GM19043 (cell line): ENCODE results near the gene SCAF8.
"Not testable (repeated sequence)": the region's sequence is repeated elsewhere in the genome, so short reads cannot be mapped to it uniquely, and the experiment has no call there.

ENCODE experiments used
- ATAC-seq: cut with Tn5 transposase; IDR thresholded peaks from one replicate; pipeline ENCODE4 v1.9.1; 2021; ENCODE audit warnings: low read depth; ENCODE audit not compliant: unreplicated experiment

SCAF8 gene

DNA sequence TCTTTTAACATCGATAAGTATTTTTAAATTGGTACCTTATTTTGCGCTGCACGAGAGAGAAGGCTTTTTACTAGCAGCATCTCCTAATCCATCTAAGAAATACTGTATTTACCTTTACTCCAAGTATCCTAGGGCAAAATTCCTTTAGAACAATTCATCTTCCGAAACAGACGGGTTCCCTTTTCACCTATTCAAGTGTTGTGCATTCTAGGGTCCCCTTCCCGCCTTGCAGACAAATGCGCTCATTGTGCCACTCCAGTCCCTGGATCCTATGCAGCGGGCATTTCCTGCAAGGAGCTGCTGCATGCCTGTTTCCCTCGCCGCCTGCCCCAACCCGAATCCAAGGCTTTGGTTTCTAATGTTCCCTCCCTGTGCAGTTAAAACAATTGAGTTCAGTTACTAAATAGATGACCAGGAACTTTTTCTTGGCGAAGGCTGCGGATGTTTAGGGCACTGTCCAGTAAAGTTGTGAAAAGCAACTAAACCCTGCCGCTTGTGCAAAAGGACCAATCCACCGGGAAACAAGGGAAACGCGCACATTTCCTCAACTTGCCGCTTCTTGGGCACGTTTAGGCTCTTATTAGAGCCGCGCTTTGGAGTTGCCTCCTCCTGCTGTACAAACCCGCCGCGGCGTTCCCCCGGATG, 556 bp upstream of the SCAF8 start:
- no peak for ATAC-seq

DNA sequence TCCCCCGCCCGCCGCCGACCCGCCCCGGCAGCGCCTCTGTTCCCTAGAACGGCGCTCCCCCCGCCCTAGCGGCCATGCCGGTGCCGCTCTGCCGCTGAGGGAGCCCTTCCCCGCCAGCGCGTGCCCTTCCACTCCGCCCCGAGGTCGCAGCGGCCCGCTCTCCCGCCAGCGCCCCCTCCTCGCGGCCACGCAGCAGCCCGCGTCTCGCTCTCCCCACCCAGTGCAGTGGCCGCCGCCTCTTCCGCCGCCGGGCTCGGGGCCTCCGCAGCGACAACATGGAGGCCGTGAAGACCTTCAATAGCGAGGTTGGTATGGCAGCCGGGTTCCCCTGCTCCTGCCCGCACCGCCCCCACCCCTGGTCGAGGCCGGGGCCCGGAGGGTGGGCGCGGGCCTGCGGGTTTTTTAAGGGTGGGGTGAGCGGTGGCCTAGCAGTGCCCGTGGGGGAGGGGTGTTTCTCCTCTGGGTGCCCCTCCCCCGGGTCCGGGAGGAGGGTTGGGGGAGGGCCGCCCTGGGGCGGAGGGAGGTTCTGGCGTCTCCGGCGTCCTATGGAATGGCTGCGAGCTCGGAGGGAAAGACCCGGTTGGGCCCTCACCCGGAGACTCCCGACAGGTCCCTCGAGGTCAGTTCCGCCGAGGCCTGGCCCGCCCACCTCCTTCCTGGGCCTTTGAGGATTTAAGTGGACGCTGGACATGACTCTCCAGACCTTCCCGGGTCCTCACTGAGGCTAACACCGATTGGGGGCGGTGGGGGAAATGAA, 588 bp downstream of the SCAF8 start:
- ATAC-seq, result peak; percentile 62

DNA sequence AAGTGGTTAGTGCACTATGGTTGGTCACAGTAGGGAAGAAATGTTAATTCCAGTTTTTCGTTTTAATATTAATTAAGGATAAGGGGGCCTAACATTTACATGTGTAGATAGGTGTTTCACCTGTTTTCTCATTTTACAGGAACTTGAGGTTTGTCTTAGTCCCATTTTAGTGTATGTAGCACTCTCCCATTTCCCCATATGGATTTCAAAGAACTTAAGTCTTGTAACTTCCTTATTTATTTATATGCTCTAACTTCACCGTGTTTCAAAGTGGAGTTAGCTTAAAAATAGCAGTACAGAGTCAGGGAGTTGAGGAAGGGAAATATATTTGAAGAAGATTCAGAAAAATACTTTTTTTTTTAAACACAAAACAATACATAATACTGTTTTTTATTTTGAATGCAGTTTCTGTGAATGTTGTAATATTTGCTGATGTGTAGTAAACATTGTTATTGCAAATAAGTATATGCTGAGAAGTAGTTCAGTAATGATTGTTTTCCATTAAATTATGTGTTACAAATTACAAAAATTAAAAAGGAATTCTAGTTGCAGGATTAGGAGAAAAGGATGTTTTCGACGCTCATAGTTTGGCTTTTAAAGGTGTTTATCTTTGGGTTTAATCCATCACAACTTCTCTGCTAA, 3.5 kb downstream of the SCAF8 start:
- ATAC-seq, result no peak

DNA sequence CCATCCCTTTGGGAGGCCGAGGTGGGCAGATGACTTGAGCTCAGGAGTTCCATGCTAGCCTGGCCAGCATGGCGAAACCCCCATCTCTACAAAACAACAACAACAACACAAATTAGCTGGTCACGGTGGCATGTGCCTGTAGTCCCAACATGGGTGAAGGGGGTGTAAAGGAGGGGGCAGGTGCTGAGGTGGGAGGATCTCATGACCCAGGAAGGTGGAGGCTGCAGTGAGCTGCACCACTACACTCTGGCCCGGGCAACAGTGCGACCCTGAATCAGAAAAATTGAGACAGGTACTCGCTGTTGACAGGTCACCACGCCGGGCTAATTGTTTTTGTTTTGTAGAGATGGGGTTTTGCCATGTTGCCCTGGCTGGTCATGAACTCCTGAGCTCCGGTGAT, 4.2 kb downstream of the SCAF8 start:
- no peak for ATAC-seq

DNA sequence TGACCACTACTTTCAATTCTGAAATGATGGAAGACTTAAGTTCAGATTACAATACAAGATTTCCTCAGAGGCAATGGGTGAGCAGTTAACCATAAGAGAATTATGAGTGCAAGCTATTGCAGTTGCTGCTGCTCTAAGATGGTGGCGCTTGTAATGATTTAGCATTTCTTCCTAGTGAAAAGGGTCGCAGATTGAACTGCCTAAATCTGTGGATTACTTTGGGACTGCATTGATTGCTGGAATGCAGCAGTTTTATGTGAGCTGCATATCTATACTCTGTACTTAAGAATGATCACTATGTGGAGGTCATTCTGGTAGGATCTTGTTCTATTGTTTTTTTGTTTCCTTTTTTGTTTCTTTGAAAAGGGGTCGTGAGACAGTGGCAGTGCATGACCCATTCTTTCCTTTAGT, 5.3 kb downstream of the SCAF8 start:
- ATAC-seq, result no peak

DNA sequence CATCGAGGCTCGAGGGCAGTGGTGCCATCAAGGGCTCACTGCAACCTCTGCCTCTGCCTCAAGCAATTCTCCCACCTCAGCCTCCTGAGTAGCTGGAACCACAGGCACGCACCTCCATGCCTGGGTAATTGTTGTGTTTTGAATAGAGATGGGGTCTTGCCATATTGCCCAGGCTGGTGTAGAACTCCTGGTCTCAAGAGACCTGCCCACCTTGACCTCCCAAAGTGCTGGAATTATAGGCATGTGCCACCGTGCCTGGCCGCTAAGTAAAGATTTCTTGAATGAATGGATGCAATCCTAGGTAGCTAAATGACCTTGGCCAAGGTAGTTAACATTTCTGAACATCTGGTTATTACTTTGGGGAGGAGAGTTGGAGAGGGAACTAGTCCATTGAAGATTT, 7.4 kb downstream of the SCAF8 start:
- ATAC-seq, result no peak

DNA sequence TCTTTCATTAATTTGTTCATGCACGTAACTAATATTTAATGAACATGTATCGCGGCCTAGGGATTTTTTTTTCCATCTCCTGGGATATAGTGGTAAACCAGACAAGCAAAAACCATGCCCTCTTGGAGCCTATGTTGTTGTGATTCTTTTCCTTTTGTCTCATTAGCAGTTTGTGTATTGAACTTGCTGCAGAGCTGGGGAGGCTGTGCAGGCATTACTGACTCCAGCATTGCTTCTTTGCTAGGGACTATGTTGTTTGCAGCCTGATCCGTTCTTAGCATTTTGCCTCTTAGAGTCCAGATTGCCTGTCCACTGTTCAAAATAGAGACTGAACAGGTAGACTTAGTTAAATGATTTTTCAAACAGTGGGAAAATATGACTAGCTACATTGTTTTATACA, 9.7 kb downstream of the SCAF8 start:
- no peak for ATAC-seq

DNA sequence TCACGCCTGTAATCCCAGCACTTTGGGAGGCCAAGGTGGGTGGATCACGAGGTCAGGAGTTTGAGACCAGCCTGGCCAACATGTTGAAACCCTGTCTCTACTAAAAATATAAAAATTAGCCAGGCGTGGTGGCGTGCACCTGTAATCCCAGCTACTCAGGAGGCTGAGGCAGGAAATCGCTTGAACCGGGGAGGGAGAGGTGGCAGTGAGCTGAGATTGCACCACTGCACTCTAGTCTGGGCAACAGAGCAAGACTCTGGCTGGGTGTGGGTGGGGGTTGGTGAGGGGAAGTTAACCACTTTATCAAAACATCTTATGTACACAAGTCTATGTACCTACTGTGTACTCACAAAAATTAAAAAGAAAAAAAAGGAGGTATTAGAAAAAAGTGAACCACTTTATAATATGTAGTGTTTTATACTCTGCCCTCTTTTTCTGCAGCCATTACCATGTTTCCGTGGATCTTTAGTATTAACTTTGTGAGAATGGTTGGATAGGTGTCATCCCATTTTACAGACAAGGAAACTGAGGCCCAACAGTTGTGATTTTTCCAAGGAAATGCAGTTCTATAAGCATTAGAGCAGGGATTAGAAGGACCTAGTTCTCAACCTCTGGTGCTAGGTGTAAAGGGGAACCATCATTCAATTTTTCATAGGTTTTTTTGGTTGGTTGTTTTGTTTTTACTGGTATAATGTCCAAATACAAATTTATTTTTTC, 11.0 kb downstream of the SCAF8 start:
- ATAC-seq, result not testable (repeated sequence)

DNA sequence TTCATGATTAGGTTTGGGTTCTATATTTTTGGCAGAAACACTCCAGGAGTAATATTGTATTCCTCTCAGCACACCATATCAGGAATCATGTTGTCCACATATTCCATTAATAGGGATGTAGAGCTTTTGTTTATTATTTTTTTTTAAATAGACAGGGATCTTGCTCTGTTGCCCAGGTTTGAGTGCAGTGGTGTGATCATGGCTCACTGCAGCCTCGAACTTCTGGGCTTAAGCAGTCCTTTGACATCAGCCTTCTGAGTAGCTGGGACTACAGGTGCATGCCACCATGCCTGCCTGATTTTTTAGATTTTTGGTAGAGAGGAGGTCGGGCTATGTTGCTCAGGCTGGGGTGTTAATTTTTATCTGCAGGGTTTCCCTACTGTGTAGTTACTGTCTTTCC, 12.0 kb downstream of the SCAF8 start:
- ATAC-seq, result no peak

DNA sequence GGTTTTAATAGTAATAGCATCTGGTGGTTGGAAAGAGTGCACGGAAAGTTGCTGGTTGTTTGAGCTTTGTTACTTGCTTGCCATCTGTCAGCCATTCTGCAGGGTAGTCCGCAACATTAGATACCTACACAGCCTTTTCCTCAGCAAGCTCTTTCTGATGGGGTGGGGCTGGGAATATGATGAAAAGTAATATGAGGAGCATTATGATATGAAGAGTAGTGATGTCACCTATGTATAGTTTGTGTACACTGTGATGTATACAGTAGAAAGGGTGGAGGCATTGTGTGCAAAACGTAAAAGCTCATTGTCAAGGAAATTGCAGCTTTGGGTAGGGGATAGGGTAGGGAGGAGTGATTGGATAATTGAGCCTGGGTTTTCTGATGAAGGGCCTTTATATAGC, 16.1 kb downstream of the SCAF8 start:
- ATAC-seq, result no peak

DNA sequence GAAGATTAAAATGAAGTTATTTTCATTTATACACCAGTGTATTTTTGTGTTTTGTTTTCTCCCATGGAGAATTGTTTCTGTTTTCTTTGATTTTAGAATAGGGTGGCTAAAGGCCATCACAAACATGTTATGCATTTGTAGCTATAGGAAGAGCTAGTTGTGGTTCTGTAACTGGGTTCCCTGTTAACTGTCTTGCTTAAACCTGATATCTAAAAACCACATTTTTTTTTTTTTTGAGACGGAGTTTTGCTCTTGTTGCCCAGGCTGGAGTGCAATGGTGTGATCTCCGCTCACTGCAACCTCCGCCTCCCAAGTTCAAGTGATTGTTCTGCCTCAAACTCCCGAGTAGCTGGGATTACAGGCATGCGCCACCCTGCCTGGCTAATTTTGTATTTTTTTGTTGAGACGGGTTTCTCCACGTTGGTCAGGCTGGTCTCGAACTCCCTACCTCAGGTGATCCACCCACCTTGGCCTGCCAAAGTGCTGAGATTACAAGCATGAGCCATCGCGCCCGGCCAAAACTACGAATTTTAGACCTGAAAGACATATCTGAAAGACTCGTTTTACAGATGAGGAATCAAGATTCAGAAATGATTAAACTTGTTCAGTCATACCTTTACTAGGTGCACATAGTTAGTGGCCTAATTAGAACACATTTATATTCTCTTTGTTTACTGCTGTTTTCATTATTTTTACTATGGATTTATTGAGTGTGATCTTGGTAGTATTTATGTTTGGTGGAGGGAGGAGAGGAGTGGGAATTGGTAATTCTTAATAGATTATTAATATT, 18.0 kb downstream of the SCAF8 start:
- ATAC-seq, result no peak

DNA sequence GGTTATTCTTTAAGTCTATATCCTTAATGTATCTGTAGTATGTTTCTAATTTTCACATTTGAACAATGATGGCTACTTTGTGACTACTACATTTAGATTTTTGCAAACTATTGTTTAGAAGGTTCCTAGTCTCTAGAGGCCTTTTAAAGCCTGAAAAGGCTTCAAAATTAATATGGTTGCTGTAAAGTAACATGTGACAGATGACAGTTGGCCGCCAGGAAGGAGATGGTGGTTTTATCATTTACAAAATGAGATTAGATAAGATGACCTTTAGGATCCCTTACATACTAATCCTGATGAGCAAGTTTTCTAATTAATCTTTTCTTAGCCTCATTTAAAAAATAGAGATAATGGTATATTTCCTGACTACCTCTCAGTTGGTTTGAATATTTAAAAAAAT, 18.8 kb downstream of the SCAF8 start:
- ATAC-seq, result no peak

DNA sequence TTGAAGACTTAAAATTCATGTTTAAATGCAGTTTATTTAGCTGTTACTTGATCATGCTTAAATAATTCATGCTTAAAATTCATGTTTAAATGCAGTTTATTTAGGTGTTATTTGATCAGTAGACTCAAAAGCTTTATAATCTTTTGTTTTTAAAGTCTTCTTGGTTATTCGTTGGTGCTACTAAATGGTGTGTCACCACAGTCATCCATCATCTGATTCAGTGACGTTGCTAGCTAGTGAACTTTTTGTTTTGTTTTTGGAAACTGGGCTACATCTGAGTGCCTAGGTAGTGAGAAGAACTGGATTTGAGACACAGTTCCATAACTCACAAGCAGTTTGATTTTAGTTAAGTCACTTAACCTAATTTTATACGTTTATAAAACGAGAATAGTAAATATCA, 20.9 kb downstream of the SCAF8 start:
- no peak for ATAC-seq

DNA sequence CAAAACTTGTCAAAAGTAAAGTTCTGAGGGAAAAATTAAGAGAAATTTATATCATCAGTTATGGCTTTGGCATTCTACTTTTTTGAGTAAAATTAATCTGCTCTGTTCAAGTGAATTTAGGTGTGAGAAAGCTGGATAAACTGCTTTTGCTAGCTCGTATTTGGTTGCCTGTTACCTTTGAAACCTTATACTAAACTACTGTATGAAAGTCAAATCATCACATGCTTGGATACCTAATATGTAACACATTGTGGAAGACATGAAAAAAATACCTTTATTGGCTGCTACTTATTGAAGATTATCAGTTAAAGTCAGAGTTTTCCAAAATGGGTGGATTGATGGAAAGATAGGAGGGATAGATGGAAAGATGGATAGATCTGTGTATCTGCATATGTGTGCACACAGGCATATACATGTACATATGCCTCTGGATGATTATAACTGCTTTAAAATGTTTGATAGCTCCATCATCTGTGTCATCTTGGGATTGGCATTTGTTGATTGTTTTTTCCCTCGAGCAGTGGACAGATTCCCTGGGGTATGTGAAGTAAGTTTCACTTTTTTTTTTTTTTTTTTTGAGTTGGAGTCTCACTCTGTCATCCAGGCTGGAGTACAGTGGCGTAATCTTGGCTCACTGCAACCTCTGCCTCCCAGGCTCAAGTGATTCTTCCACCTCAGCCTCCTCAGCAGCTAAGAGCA, 24.3 kb downstream of the SCAF8 start:
- no peak for ATAC-seq

DNA sequence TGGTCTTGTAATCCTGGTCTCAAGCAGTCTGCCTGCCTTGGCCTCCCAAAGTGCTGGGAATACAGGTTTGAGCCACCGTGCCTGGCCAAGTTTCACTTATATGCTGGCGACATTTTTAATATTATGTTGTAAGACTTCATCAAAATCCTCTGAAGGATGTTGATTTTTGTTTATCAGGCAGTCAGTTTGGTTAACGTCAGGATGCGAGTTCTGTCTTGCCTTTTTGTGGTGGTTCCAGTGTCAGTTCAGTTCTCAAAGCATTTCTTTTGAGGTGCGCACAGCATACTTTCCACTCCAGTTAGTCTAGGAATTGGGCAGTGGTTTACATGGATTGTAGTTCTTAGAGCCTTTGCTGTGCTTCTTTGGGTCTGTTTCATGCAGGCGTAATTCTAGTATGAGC, 24.9 kb downstream of the SCAF8 start:
- no peak for ATAC-seq

DNA sequence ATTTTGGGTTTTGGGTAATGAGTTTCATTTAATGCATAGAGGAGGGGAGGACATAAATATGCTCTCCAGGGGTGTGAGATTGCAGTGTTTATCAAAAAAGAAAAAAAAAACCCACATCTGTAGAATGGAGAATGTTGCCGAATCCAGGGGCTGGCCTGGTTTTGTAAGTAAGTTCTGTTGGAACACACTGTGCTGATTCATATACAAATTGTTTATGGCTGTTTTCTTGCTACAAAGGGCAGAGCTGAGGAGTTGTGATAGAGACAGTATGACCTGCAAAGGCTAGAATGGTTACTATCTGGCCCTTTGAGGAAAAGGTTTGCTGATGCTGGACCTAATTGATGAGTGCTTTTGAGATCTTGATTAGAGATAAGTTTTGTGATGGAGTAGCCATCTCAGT, 30.4 kb downstream of the SCAF8 start:
- no peak for ATAC-seq

DNA sequence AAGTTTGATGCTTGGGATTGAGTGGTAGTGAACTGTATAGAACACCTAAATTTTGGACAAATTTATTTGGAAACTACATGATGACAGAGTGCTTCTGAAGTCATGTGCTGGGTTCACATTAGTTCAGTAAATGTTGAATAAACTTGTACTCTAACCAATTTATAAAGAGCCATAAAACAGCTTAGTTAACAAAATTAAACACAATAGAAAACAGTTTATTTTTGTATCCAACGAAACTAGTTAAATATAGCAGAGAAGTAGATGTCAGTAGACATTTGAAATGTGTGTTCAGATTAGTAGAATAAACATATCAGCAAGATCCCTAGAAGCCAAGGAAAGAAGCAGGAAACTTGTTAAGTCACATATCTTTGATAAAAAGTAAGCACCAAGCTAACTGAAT, 32.1 kb downstream of the SCAF8 start:
- ATAC-seq, result no peak

DNA sequence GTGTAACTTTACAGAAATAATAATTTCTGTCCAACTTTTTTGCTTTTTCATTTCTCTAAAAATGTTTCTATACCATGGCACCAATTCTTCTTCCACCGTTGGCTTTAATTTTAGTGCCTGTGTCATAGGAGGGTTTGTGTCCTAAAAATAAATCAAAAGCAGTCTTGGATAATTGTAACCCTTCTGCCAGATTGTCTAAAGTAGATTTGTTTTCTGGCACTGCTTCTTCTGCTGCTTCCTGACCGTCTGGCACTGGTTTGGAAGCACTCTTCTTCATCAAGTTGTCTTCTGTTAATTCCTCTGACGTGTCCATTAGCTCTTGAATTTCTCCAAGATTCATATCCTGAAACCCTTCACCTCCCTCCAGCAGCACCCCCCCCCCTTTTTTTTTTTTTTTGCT, 33.1 kb downstream of the SCAF8 start:
- ATAC-seq, result no peak

DNA sequence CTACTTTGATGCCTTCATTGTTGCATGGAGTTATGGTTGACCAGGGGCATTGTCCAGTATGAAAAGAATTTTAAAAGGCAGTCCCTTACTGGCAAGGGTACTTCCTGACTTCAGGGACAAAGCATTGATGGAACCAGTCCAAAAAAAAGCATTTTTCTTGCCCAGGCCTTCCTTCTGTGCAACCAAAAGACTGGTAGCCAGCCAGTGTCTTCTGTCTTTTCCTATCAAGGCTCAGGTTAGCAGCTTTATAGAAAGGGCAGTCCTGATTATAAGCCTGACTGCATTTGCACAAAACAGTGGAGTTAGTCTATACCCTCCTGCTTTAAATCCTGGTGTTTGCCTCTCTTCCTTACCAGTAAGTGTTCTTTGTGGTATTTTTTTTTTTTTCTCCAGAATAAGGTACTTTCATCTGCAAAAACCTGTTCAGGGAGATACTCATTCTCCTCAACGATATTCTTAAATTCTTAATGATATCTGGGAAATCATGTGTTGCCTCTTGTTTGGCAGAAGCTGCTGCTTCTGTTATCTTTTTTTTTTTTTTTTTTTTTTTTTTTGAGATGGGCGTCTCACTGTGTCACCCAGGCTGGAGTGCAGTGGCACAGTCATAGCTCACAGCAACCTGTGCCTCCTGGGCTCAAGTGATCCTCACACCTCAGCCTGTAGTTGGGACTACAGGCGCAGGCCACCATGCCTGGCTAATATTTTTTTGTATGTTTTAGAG, 33.9 kb downstream of the SCAF8 start:
- ATAC-seq, result no peak
